ENCODE data around the gene FXYD6. TPM values are rescaled to one million over a fixed set of nuclear protein-coding genes. Genes with fewer than 3 reads are reported as not detected.
A peak's percentile ranks its signal among the peaks of the same experiment; 100 is the strongest.

FXYD6 gene
- total RNA-seq, 4 donors from 2014 or later = 5.1 to 41.3 (median 14.0) TPM

- H3K27me3 ChIP-seq = no peaks in the 10 kb centered on the region
- no peak overlapping the region for H3K4me3 ChIP-seq
- no peaks in the 10 kb centered on the region for H3K36me3 ChIP-seq
- TF ChIP-seq, protein P1, sequence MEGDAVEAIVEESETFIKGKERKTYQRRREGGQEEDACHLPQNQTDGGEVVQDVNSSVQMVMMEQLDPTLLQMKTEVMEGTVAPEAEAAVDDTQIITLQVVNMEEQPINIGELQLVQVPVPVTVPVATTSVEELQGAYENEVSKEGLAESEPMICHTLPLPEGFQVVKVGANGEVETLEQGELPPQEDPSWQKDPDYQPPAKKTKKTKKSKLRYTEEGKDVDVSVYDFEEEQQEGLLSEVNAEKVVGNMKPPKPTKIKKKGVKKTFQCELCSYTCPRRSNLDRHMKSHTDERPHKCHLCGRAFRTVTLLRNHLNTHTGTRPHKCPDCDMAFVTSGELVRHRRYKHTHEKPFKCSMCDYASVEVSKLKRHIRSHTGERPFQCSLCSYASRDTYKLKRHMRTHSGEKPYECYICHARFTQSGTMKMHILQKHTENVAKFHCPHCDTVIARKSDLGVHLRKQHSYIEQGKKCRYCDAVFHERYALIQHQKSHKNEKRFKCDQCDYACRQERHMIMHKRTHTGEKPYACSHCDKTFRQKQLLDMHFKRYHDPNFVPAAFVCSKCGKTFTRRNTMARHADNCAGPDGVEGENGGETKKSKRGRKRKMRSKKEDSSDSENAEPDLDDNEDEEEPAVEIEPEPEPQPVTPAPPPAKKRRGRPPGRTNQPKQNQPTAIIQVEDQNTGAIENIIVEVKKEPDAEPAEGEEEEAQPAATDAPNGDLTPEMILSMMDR (IDR thresholded peaks at IDR 0.05) = no peak
- no peak for TF ChIP-seq POLR2A (IDR thresholded peaks at IDR 0.05)
- H3K9me3 ChIP-seq = no peaks in the 10 kb centered on the region
- peaks cover 0 to 28% (median 14%) of the 10 kb centered on the region in 4 donors for H3K4me1 ChIP-seq
- H3K27ac ChIP-seq = no peak overlapping the region
- DNase-seq = peak in 2 of 3 donors; percentile 8 to 44
These were observed 46.4 kb downstream of the FXYD6 start for GRCh38 chr11:117830072-117830471.

GRCh38 chr11:117829369-117829725, 47.1 kb downstream of the FXYD6 start:
- peak; percentile 16 to 47 (median 45) for DNase-seq
- no peaks in the 10 kb centered on the region for H3K9me3 ChIP-seq
- no peaks in the 10 kb centered on the region for H3K27me3 ChIP-seq
- H3K36me3 ChIP-seq = no peaks in the 10 kb centered on the region
- no peak overlapping the region for H3K4me3 ChIP-seq
- TF ChIP-seq POLR2A (IDR thresholded peaks at IDR 0.05) = no peak
- peak overlapping the region; percentile 26 to 60 (median 43) for H3K27ac ChIP-seq
- H3K4me1 ChIP-seq = peaks cover 0 to 35% (median 14%) of the 10 kb centered on the region in 4 donors

GRCh38 chr11:117828611-117829368, 47.7 kb downstream of the FXYD6 start:
- H3K4me1 ChIP-seq = peaks cover 0 to 37% (median 14%) of the 10 kb centered on the region in 4 donors

DNA sequence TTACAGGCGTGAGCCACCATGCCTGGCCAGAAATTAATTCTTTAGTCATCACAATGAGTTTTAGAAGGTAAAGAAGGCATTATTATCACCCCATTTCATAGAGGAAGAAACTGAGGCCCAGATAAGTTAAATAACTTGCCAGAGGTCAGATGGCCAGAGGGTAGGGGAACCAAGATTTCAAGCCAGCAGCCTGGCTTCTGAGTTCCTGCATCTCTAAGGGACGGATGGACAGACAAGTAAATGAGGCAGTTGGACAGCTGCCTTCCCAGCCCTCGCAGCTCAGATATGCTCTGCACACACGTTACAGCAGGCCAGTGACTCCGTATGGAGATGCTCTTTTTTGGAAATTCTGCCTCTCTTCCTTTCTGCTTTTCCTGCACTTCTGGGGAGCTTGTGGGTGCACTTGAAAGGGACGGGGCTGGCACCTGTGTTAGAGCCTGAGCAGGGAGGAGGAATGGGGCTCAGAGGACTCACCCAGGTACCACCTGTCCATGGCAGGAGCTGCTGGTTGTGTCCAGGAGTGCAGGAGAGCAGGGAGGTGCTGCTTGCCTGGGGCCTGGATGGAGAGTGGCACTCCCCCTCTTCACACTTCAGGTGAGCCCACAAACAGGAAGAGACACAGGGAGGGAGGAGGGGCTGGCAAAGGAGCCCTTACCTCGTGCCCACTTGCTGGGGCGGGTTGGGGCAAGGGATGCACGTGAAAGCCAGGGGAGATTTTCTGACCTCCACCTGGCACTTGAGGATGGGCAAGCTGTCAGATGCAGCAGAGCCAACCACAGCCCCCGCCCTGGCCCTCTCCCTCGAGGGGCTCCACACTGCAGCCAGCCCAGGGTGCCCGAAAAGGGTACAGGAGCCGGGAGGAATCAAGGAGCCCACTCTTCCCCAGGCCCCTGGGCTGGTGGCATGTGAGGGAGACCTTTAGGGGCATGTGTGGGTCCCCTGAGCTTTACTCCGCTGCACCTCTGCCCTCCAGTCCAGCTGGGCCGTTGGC, 48.6 kb downstream of the FXYD6 start:
- H3K4me3 ChIP-seq = no peak overlapping the region
- TF ChIP-seq, protein P1 (IDR thresholded peaks at IDR 0.05) = no peak
- no peak for TF ChIP-seq POLR2A (IDR thresholded peaks at IDR 0.05)
- H3K27me3 ChIP-seq = no peaks in the 10 kb centered on the region
- H3K27ac ChIP-seq = peak overlapping the region in 3 of 4 donors; percentile 27 to 60 (median 35)
- H3K9me3 ChIP-seq = no peaks in the 10 kb centered on the region
- DNase-seq = peak; percentile 20 to 47 (median 46)
- no peaks in the 10 kb centered on the region for H3K36me3 ChIP-seq
- peaks cover 0 to 35% (median 14%) of the 10 kb centered on the region in 4 donors for H3K4me1 ChIP-seq

More at GRCh38 chr11:117828611-117829368, 47.7 kb downstream of the FXYD6 start:
- H3K27me3 ChIP-seq = no peaks in the 10 kb centered on the region
- H3K36me3 ChIP-seq = no peaks in the 10 kb centered on the region
- no peak for TF ChIP-seq POLR2A (IDR thresholded peaks at IDR 0.05)
- TF ChIP-seq, protein P1 (IDR thresholded peaks at IDR 0.05) = no peak
- DNase-seq = peak; percentile 41 to 80 (median 57)
- peak overlapping the region; percentile 26 to 60 (median 43) for H3K27ac ChIP-seq
- H3K4me3 ChIP-seq = no peak overlapping the region
- no peaks in the 10 kb centered on the region for H3K9me3 ChIP-seq

DNA sequence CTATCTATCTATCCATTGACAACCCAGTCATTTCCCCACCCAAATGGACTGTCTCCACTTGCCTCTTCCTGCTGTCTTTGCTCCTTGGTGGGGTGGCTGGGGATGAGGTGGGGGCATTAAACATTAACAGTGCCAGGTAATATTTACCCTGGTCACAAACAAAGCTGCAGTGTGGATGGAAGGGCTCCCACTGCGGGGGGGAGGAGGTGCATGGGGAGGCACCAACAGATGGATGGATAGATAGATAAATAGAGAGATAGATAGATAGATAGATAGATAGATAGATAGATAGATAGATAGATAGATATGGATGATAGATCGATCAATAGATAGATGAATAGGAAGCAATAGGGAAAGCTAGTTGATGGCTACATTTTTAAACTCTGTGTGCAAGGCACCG, 49.6 kb downstream of the FXYD6 start:
- Histone ChIP-seq H3K27me3 (no peaks in the 10 kb centered on the region), H3K36me3 (no peaks in the 10 kb centered on the region), H3K27ac (no peak overlapping the region), H3K4me1 (peaks cover 0 to 43% (median 14%) of the 10 kb centered on the region in 4 donors), H3K9me3 (no peaks in the 10 kb centered on the region), H3K4me3 (no peak overlapping the region)
- DNase-seq = peak in 2 of 3 donors; percentile 13 to 39
- TF ChIP-seq POLR2A (IDR thresholded peaks at IDR 0.05) = no peak
- TF ChIP-seq, protein P1 (IDR thresholded peaks at IDR 0.05) = no peak

Data from Peyer's patch (tissue), 4 donors.